IMR-90 (cell line): ENCODE results near the gene STUM. TPM values are rescaled to one million over a fixed set of nuclear protein-coding genes. Genes with fewer than 3 reads are reported as not detected.

Experiments
- ATAC-seq: fragments of 200-7000 bp; cut with Tn5 transposase; 2 replicates; pipeline ENCODE4 v1.9.1; 2020; ENCODE audit warnings: low read depth, mild to moderate bottlenecking, moderate library complexity
- BruUV-seq: library from RNA; stranded (reverse); fragments of 400-500 nt; replicated peaks from 2 replicates; lab custom pipeline; 2021; lab: Mats Ljungman, UMichigan
- CTCF ChIA-PET: fragments of 300-600 bp; formaldehyde crosslinking; extraction: SDS; loops from one replicate; lab custom pipeline; 2021; ENCODE audit warnings: antibody characterized with exemption; lab: Yijun Ruan, JAX
- POLR2A ChIA-PET: fragments of 300-600 bp; sonication (Branson Sonifier 250); formaldehyde crosslinking; loops from one replicate; lab custom pipeline; 2022; ENCODE audit warnings: antibody characterized with exemption; ENCODE audit not compliant: unreplicated experiment; lab: Charles Lee
- DNase-seq: peaks from one replicate; pipeline ENCODE4 v3.0.0; 2013
- H2AFZ ChIP-seq: replicated peaks from 2 replicates; pipeline ENCODE3; 2013; ENCODE audit warnings: low read length, mild to moderate bottlenecking; ENCODE audit not compliant: poor library complexity
- H2AK5ac ChIP-seq: 2 replicates; pipeline ENCODE4 v1.6.1; 2013; ENCODE audit warnings: low read depth, low read length, inconsistent platforms
- H2AK9ac ChIP-seq: replicated peaks from 2 replicates; pipeline ENCODE3; 2013; ENCODE audit warnings: mild to moderate bottlenecking, low read depth, low read length, moderate library complexity; ENCODE audit not compliant: poor library complexity
- H2BK120ac ChIP-seq: 2 replicates; pipeline ENCODE4 v1.6.1; 2013; ENCODE audit warnings: low read depth, low read length, inconsistent platforms
- H2BK15ac ChIP-seq: 3 replicates; pipeline ENCODE4 v1.6.1; 2013; ENCODE audit warnings: low read depth, low read length, inconsistent platforms
- H2BK20ac ChIP-seq: 2 replicates; pipeline ENCODE4 v1.6.1; 2013; ENCODE audit warnings: low read depth, mild to moderate bottlenecking, inconsistent platforms, low read length, moderate library complexity
- H2BK5ac ChIP-seq: 2 replicates; pipeline ENCODE4 v1.6.1; 2013; ENCODE audit warnings: mild to moderate bottlenecking, low read depth, low read length, inconsistent platforms; ENCODE audit not compliant: poor library complexity, severe bottlenecking
- H3K14ac ChIP-seq: replicated peaks from 2 replicates; pipeline ENCODE4 v1.6.1; 2013; ENCODE audit warnings: low read depth, low read length, inconsistent platforms
- H3K18ac ChIP-seq: 2 replicates; pipeline ENCODE4 v1.6.1; 2013; ENCODE audit warnings: low read depth, low read length, control low read depth
- H3K23ac ChIP-seq: 2 replicates; pipeline ENCODE4 v1.6.1; 2013; ENCODE audit warnings: low read depth, low read length, inconsistent platforms
- H3K27ac ChIP-seq: 2 replicates; pipeline ENCODE4 v1.5.1; 2013; ENCODE audit warnings: mild to moderate bottlenecking, control low read depth, low read length; ENCODE audit not compliant: insufficient read depth
- H3K27me3 ChIP-seq: 2 replicates; pipeline ENCODE4 v1.6.1; 2013; ENCODE audit warnings: low read length; ENCODE audit not compliant: control insufficient read depth, insufficient read depth
- H3K36me3 ChIP-seq: 2 replicates; pipeline ENCODE4 v1.6.1; 2013; ENCODE audit warnings: low read length, mixed read lengths; ENCODE audit not compliant: control insufficient read depth, insufficient read depth
- H3K4ac ChIP-seq: 2 replicates; pipeline ENCODE4 v1.6.1; 2013; ENCODE audit warnings: low read depth, low read length, inconsistent platforms
- H3K4me1 ChIP-seq: 2 replicates; pipeline ENCODE4 v1.6.1; 2013; ENCODE audit warnings: low read length, mixed read lengths; ENCODE audit not compliant: control insufficient read depth, insufficient read depth
- H3K4me2 ChIP-seq: 2 replicates; pipeline ENCODE4 v1.6.1; 2013; ENCODE audit warnings: low read depth, mild to moderate bottlenecking, control low read depth, low read length, moderate library complexity
- H3K4me3 ChIP-seq: 2 replicates; pipeline ENCODE4 v1.5.1; 2013; ENCODE audit warnings: low read depth, mild to moderate bottlenecking, control low read depth, low read length, moderate library complexity; ENCODE audit not compliant: insufficient read depth
- H3K56ac ChIP-seq: 2 replicates; pipeline ENCODE4 v1.6.1; 2013; ENCODE audit warnings: low read length, inconsistent platforms; ENCODE audit not compliant: insufficient read depth; ENCODE audit errors: extremely low read depth
- H3K79me1 ChIP-seq, 2 experiments: 2 replicates each; pipeline ENCODE4 v1.6.1; 2013; ENCODE audit warnings: low read length in 2 of 2, inconsistent platforms in 1 of 2, low read depth in 1 of 2
- H3K9ac ChIP-seq: 2 replicates; pipeline ENCODE4 v1.6.1; 2013; ENCODE audit warnings: low read depth, low read length, control low read depth
- H3K9me1 ChIP-seq: 2 replicates; pipeline ENCODE4 v1.6.1; 2013; ENCODE audit warnings: low read length, inconsistent platforms; ENCODE audit not compliant: insufficient read depth
- H3K9me3 ChIP-seq: 2 replicates; pipeline ENCODE4 v1.6.1; 2013; ENCODE audit warnings: low read length; ENCODE audit not compliant: control insufficient read depth, insufficient read depth
- H4K20me1 ChIP-seq: 2 replicates; pipeline ENCODE4 v1.6.1; 2013; ENCODE audit warnings: low read length, inconsistent platforms; ENCODE audit not compliant: insufficient read depth
- H4K5ac ChIP-seq: 2 replicates; pipeline ENCODE4 v1.6.1; 2013; ENCODE audit warnings: mild to moderate bottlenecking, low read depth, low read length, control low read depth
- H4K8ac ChIP-seq, 2 experiments: 2 replicates each; pipeline ENCODE4 v1.6.1; 2013; ENCODE audit warnings: low read depth in 2 of 2, low read length in 2 of 2, control low read depth in 1 of 2, inconsistent platforms in 1 of 2
- H4K91ac ChIP-seq: 2 replicates; pipeline ENCODE4 v1.6.1; 2013; ENCODE audit warnings: low read depth, low read length, inconsistent platforms; ENCODE audit not compliant: insufficient read depth
- BHLHE40 ChIP-seq: fragments of 150-350 bp; IDR thresholded peaks from 2 replicates; pipeline ENCODE4 v1.6.1; 2016; ENCODE audit warnings: mild to moderate bottlenecking, low read depth, low read length
- CHD1 ChIP-seq: IDR thresholded peaks from 2 replicates; pipeline ENCODE4 v1.6.1; 2012; ENCODE audit warnings: low read depth, low read length, improper control_type of control experiment
- CTCF ChIP-seq: conservative IDR thresholded peaks from 2 replicates; pipeline ENCODE4 v1.5.1; 2012; ENCODE audit warnings: mild to moderate bottlenecking, low read depth, low read length, improper control_type of control experiment
- ELK1 ChIP-seq: fragments of 150-350 bp; IDR thresholded peaks from 2 replicates; pipeline ENCODE4 v1.6.1; 2016; ENCODE audit warnings: low read depth, mild to moderate bottlenecking, low read length, moderate library complexity, borderline replicate concordance
- FOS ChIP-seq: fragments of 150-350 bp; IDR thresholded peaks from 2 replicates; pipeline ENCODE4 v1.6.1; 2016; ENCODE audit warnings: low read depth, low read length
- MAFK ChIP-seq: IDR thresholded peaks from 2 replicates; pipeline ENCODE4 v1.6.1; 2012; ENCODE audit warnings: low read depth, low read length, improper control_type of control experiment
- MAZ ChIP-seq: IDR thresholded peaks from 2 replicates; pipeline ENCODE4 v1.6.1; 2012; ENCODE audit warnings: low read depth, mild to moderate bottlenecking, low read length, improper control_type of control experiment, moderate library complexity, borderline replicate concordance
- MXI1 ChIP-seq: IDR thresholded peaks from 2 replicates; pipeline ENCODE4 v1.6.1; 2012; ENCODE audit warnings: low read depth, mild to moderate bottlenecking, low read length, moderate library complexity, borderline replicate concordance
- NFE2L2 ChIP-seq: fragments of 150-350 bp; IDR thresholded peaks from 2 replicates; pipeline ENCODE4 v1.6.1; 2016; ENCODE audit warnings: low read depth, mild to moderate bottlenecking, low read length
- POLR2A ChIP-seq: IDR thresholded peaks from 2 replicates; pipeline ENCODE4 v1.6.1; 2012; ENCODE audit warnings: mild to moderate bottlenecking, low read depth, low read length
- RAD21 ChIP-seq: IDR thresholded peaks from 2 replicates; pipeline ENCODE4 v1.6.1; 2012; ENCODE audit warnings: low read length, improper control_type of control experiment
- RCOR1 ChIP-seq: IDR thresholded peaks from 2 replicates; pipeline ENCODE4 v1.6.1; 2012; ENCODE audit warnings: mild to moderate bottlenecking, low read length, improper control_type of control experiment; ENCODE audit not compliant: insufficient replicate concordance
- RFX5 ChIP-seq: IDR thresholded peaks from 2 replicates; pipeline ENCODE4 v1.8.0; 2012; ENCODE audit warnings: low read depth, mild to moderate bottlenecking, low read length, moderate library complexity
- SMC3 ChIP-seq: fragments of 150-350 bp; IDR thresholded peaks from 2 replicates; pipeline ENCODE4 v1.6.1; 2016; ENCODE audit warnings: low read depth, mild to moderate bottlenecking, antibody characterized with exemption, low read length, moderate library complexity
- USF2 ChIP-seq: fragments of 150-350 bp; IDR thresholded peaks from 2 replicates; pipeline ENCODE4 v1.6.1; 2017; ENCODE audit warnings: mild to moderate bottlenecking, antibody characterized with exemption, low read length, low read depth
- WGBS, 2 experiments: methylation state at CpG; one replicate each; pipeline versions ENCODE4 v1.1.5 to v1.1.7; 2013; ENCODE audit warnings: missing lambda C conversion rate in 2 of 2; ENCODE audit not compliant: insufficient read length in 1 of 2; ENCODE audit errors: extremely low coverage in 2 of 2; 5-methylcytosine and 5-hydroxymethylcytosine counted together
- dilution Hi-C: fragments of 300-500 bp; cut with HindIII; formaldehyde crosslinking; loops from one replicate; pipeline ENCODE4 v1.14.3; 2018; ENCODE audit warnings: low sequenced_read_pairs; ENCODE audit not compliant: unreplicated experiment
- in situ Hi-C: fragments of 300-500 bp; cut with MboI; formaldehyde crosslinking; loops from 3 replicates; pipeline ENCODE4 v1.14.3; 2019; ENCODE audit warnings: low sequenced_read_pairs, inconsistent platforms, mixed read lengths
- intact Hi-C: fragments of 100-400 bp; cut with micrococcal nuclease; formaldehyde crosslinking; loops from 2 replicates; pipeline ENCODE4 v1.10.0; 2022
- polyA plus RNA-seq, 3 experiments: library from polyadenylated mRNA; depleted of rRNA; stranded (reverse); fragments of >200 nt; gene quantifications; 2 replicates each; pipeline ENCODE4 v1.2.3, GENCODE V29; 2012; ENCODE audit warnings: low replicate concordance in 1 of 3
- total RNA-seq: library from RNA; depleted of rRNA; stranded (reverse); fragments of >200 nt; gene quantifications from 2 replicates; pipeline ENCODE4 v1.2.3, GENCODE V29; 2012

STUM gene
- total and polyA plus RNA-seq, 2 of the 4 experiments (the other 2 are of a cell fraction): not detected

GRCh38 chr1:226653311-226653921 lies 104.9 kb downstream of the STUM start:
- no TSS peak for BruUV-seq
- dilution Hi-C loops (no loop called here), in situ Hi-C loops (no loop called here), intact Hi-C loops (no loop called here)
- 83% methylated on average over 3 of the region's 11 CpGs; no CpG with 5 or more reads in 1 of the 2 experiments for WGBS, 2 experiments
- Histone ChIP-seq H3K23ac (no peak overlapping the region), H2AFZ (peak overlapping the region; percentile 86), H3K4me3 (no peak overlapping the region), H4K91ac (peak overlapping the region; percentile 49), H2BK5ac (no peak overlapping the region), H3K27me3 (no peaks in the 10 kb centered on the region), H2BK15ac (no peak overlapping the region), H2BK120ac (peak overlapping the region; percentile 70), H3K56ac (no peak overlapping the region), H2AK5ac (peak overlapping the region; percentile 14; the same call in 1 of the 2 replicates), H3K36me3 (no peaks in the 10 kb centered on the region; the same call in 1 of the 2 replicates), H4K5ac (peak overlapping the region; percentile 13), H3K27ac (no peak overlapping the region), H3K4ac (peak overlapping the region; percentile 57), H3K18ac (peak overlapping the region; percentile 5; the same call in 1 of the 2 replicates), H3K4me2 (no peak overlapping the region), H4K20me1 (no peaks in the 10 kb centered on the region), H3K9me3 (no peaks in the 10 kb centered on the region), H3K14ac (peak overlapping the region; percentile 46), H2AK9ac (no peak overlapping the region), H3K9ac (no peak overlapping the region), H3K9me1 (peaks cover 17% of the 10 kb centered on the region), H3K4me1 (peaks cover 17% of the 10 kb centered on the region), H3K79me1 (no peaks in the 10 kb centered on the region), H4K8ac (peak overlapping the region; percentile 75 to 97; a peak in 3 of 4 replicates), H2BK20ac (peak overlapping the region; percentile 80; the same call in 1 of the 2 replicates)
- no peak for DNase-seq
- ChIA-PET POLR2A (interaction anchor here (0.7 kb wide), 1 partner anchor 9 kb away, joined by 3 read pairs; no protein-coding TSS in a partner anchor), CTCF (no interaction called here)
- peak; percentile 10; the same call in 1 of the 2 replicates for ATAC-seq
- TF ChIP-seq MAZ (no peak), SMC3 (no peak), MAFK (no peak), ELK1 (no peak), CTCF (no peak), USF2 (no peak), RAD21 (no peak), MXI1 (no peak), NFE2L2 (no peak), RFX5 (no peak), POLR2A (no peak), FOS (no peak), CHD1 (no peak), RCOR1 (no peak), BHLHE40 (no peak)
